Kidney (tissue), 14 donors: ENCODE measurements around the gene MLLT10. TPM values are rescaled to one million over a fixed set of nuclear protein-coding genes. Genes with fewer than 3 reads are reported as not detected.

ENCODE experiments used
- DNase-seq, 5 donors: peaks; one replicate each; pipeline ENCODE4 v3.0.0-alpha.2; 2013 to 2020
- FAIRE-seq: peaks from 2 replicates; lab custom pipeline; 2012; peaks lifted over from hg19 to GRCh38; lab: Jason Lieb, UNC
- H3K27ac ChIP-seq, 2 donors: one replicate each; pipeline ENCODE4 v1.7.0; 2013; ENCODE audit warnings: low read depth in 2 of 2, low read length in 2 of 2, inconsistent platforms in 1 of 2
- H3K27me3 ChIP-seq: one replicate; pipeline ENCODE4 v1.7.1; 2013; ENCODE audit warnings: low read length, inconsistent platforms; ENCODE audit not compliant: control insufficient read depth, insufficient read depth
- H3K36me3 ChIP-seq, 3 donors: one replicate each; pipeline versions ENCODE4 v1.7.0 to v1.7.1; 2013; ENCODE audit warnings: low read length in 3 of 3, control low read depth in 1 of 3, inconsistent platforms in 1 of 3; ENCODE audit not compliant: insufficient read depth in 3 of 3, control insufficient read depth in 2 of 3
- H3K4me1 ChIP-seq, 3 donors: one replicate each; pipeline versions ENCODE4 v1.7.0 to v1.7.1; 2013; ENCODE audit warnings: low read length in 3 of 3, inconsistent platforms in 1 of 3, low read depth in 1 of 3; ENCODE audit not compliant: control insufficient read depth in 2 of 3, insufficient read depth in 2 of 3
- H3K4me3 ChIP-seq, 3 donors: one replicate each; pipeline versions ENCODE4 v1.7.0 to v1.8.1; 2013; ENCODE audit warnings: low read length in 3 of 3, control low read depth in 1 of 3, inconsistent platforms in 1 of 3
- H3K9ac ChIP-seq, 3 donors: one replicate each; pipeline versions ENCODE4 v1.7.0 to v1.7.1; 2013; ENCODE audit warnings: low read length in 3 of 3, control low read depth in 1 of 3, inconsistent platforms in 1 of 3
- H3K9me3 ChIP-seq, 3 donors: one replicate each; pipeline versions ENCODE4 v1.7.0 to v1.7.1; 2013; ENCODE audit warnings: low read length in 3 of 3, control low read depth in 1 of 3, inconsistent platforms in 1 of 3; ENCODE audit not compliant: control insufficient read depth in 2 of 3, insufficient read depth in 1 of 3
- CTCF ChIP-seq: IDR thresholded peaks from 3 replicates; pipeline ENCODE4 v1.5.1; 2012; ENCODE audit warnings: mild to moderate bottlenecking, moderate library complexity, borderline replicate concordance; ENCODE audit not compliant: insufficient read depth; ENCODE audit errors: extremely low read depth
- intact Hi-C: fragments of 100-400 bp; cut with DNase I; formaldehyde crosslinking; loops from one replicate; pipeline ENCODE4 v1.11.1; 2022
- polyA plus RNA-seq: library from polyadenylated mRNA; stranded (reverse); fragments of 350-450 nt; fragmentation: Illumina TruSeq; extraction: RNeasy Lipid Tissue Mini Kit (QIAGEN cat#74804); gene quantifications from one replicate; pipeline ENCODE4 v1.2.3, GENCODE V29; 2014; ENCODE audit warnings: low read depth, low replicate concordance; ENCODE audit not compliant: insufficient read depth
- total RNA-seq: library from RNA; stranded (reverse); fragmentation: NEBNext Ultra II Directional; extraction: Animal tissue kit (Norgen Biotek cat#: 25700); gene quantifications from one replicate; pipeline ENCODE4 v1.2.1, GENCODE V29; 2021
- donor health status: control.
- donor health status: control.
- donor health status: control.
- donor health status: control.
- donor health status: control.
- donor health status: DM: yes; HTN: yes; CAD: no.
- donor health status: Normal renal cell carcinoma (clear cell type).

Gene MLLT10
- total and polyA plus RNA-seq, 2 donors from 2014 or later = 11.0 to 54.2 TPM

GRCh38 chr10:21759232-21759631 is 225.2 kb downstream of the MLLT10 start:
- H3K9me3 ChIP-seq = no peaks in the 10 kb centered on the region
- H3K4me3 ChIP-seq = no peak overlapping the region
- H3K36me3 ChIP-seq = peaks cover 0 to 15% (median 5%) of the 10 kb centered on the region in 3 donors
- no peak overlapping the region for H3K9ac ChIP-seq
- intact Hi-C loops = no loop called here
- no peak for TF ChIP-seq CTCF
- no peak overlapping the region for H3K27ac ChIP-seq
- H3K4me1 ChIP-seq = no peaks in the 10 kb centered on the region
- no peaks in the 10 kb centered on the region for H3K27me3 ChIP-seq
- FAIRE-seq (no peak), DNase-seq (no peak)

GRCh38 chr10:21760332-21760731 is 226.3 kb downstream of the MLLT10 start:
- no peaks in the 10 kb centered on the region for H3K9me3 ChIP-seq
- H3K27ac ChIP-seq = no peak overlapping the region
- intact Hi-C loops = no loop called here
- H3K4me1 ChIP-seq = no peaks in the 10 kb centered on the region
- no peak overlapping the region for H3K9ac ChIP-seq
- no peak for TF ChIP-seq CTCF
- no peak overlapping the region for H3K4me3 ChIP-seq
- DNase-seq (no peak), FAIRE-seq (no peak)
- H3K27me3 ChIP-seq = no peaks in the 10 kb centered on the region
- H3K36me3 ChIP-seq = peaks cover 0 to 15% (median 3%) of the 10 kb centered on the region in 3 donors

- FAIRE-seq = no peak
- no peak for DNase-seq
- no peak for TF ChIP-seq CTCF
Measured at GRCh38 chr10:21764466-21765189, 230.6 kb downstream of the MLLT10 start.

More at GRCh38 chr10:21764466-21765189, 230.6 kb downstream of the MLLT10 start:
- no peak overlapping the region for H3K9ac ChIP-seq
- H3K4me1 ChIP-seq = no peaks in the 10 kb centered on the region
- no peaks in the 10 kb centered on the region for H3K36me3 ChIP-seq
- no peaks in the 10 kb centered on the region for H3K9me3 ChIP-seq
- H3K27ac ChIP-seq = no peak overlapping the region
- no peak overlapping the region for H3K4me3 ChIP-seq
- H3K27me3 ChIP-seq = no peaks in the 10 kb centered on the region
- intact Hi-C loops = no loop called here
